HepG2 (cell line): Measurements from ENCODE around the gene ST6GALNAC4. TPM values are rescaled to one million over a fixed set of nuclear protein-coding genes. Genes with fewer than 3 reads are reported as not detected.

Experiments used
- ATAC-seq: fragments of 200-7000 bp; cut with Tn5 transposase; 3 replicates; pipeline ENCODE4 v1.9.1; 2020; ENCODE audit warnings: mild to moderate bottlenecking, moderate library complexity
- BruUV-seq: library from RNA; stranded (reverse); fragments of 400-500 nt; replicated peaks from 2 replicates; lab custom pipeline; 2021; lab: Mats Ljungman, UMichigan
- CTCF ChIA-PET: fragments of 300-600 bp; formaldehyde crosslinking; extraction: SDS; loops from one replicate; lab custom pipeline; 2021; ENCODE audit warnings: low total read pairs, inconsistent platforms, low intra/inter-chr PET ratio; lab: Yijun Ruan, JAX
- POLR2A ChIA-PET: fragments of 350-600 bp; sonication (Branson Sonifier 250); formaldehyde crosslinking; loops from one replicate; lab custom pipeline; 2020; ENCODE audit warnings: antibody characterized with exemption, inconsistent platforms; lab: Yijun Ruan, JAX
- DNase-seq: peaks from one replicate; pipeline ENCODE4 v3.0.0-alpha.2; 2015; ENCODE audit warnings: low spot score
- FAIRE-seq: peaks from 3 replicates; lab custom pipeline; 2011; peaks lifted over from hg19 to GRCh38; lab: Jason Lieb, UNC
- H2AFZ ChIP-seq: one replicate; pipeline ENCODE4 v1.6.1; 2011; ENCODE audit warnings: low read length, inconsistent platforms
- H3K27ac ChIP-seq: fragments of 300-600 bp; 3 replicates; pipeline ENCODE4 v1.8.0; 2011; ENCODE audit warnings: mixed run types, mild to moderate bottlenecking, mixed read lengths, low read length, inconsistent platforms; ENCODE audit not compliant: insufficient read depth; ENCODE audit errors: extremely low read length
- H3K27me3 ChIP-seq, 2 experiments: fragments of 200-600 bp in 1 of 2; 2 replicates in 1 of 2; 3 replicates in 1 of 2; pipeline versions ENCODE4 v1.6.0 to v1.8.0; 2011; ENCODE audit warnings: low read length in 2 of 2, mild to moderate bottlenecking in 2 of 2, moderate library complexity in 2 of 2, inconsistent platforms in 1 of 2; ENCODE audit not compliant: insufficient read depth in 2 of 2, control insufficient read depth in 1 of 2
- H3K36me3 ChIP-seq, 2 experiments: fragments of 200-600 bp in 1 of 2; replicated peaks in 1 of 2; 2 replicates in 1 of 2; 3 replicates in 1 of 2; pipeline versions ENCODE4 v1.5.1 to v1.8.0; 2011; ENCODE audit warnings: low read length in 2 of 2, inconsistent platforms in 1 of 2; ENCODE audit not compliant: insufficient read depth in 2 of 2, control insufficient read depth in 1 of 2
- H3K4me1 ChIP-seq: 2 replicates; pipeline ENCODE4 v1.5.1; 2012; ENCODE audit warnings: low read length, inconsistent platforms; ENCODE audit not compliant: insufficient read depth
- H3K4me2 ChIP-seq: 2 replicates; pipeline ENCODE4 v1.6.0; 2011; ENCODE audit warnings: low read depth, low read length, inconsistent platforms
- H3K4me3 ChIP-seq, 3 experiments: fragments of 200-600 bp in 1 of 3; sonication (generic), shearing (Covaris generic) in 1 of 3; replicated peaks in 1 of 3; 2 replicates each; pipeline ENCODE4 v1.5.1; 2011 to 2016; ENCODE audit warnings: low read length in 3 of 3, inconsistent platforms in 2 of 3, low read depth in 2 of 3, mild to moderate bottlenecking in 2 of 3, control low read depth in 1 of 3, mixed read lengths in 1 of 3; ENCODE audit not compliant: insufficient read depth in 1 of 3
- H3K79me2 ChIP-seq: one replicate; pipeline ENCODE4 v1.6.1; 2011; ENCODE audit warnings: low read length, inconsistent platforms; ENCODE audit not compliant: insufficient read depth
- H3K9ac ChIP-seq: 2 replicates; pipeline ENCODE4 v1.6.0; 2011; ENCODE audit warnings: mild to moderate bottlenecking, low read depth, low read length, inconsistent platforms; ENCODE audit not compliant: insufficient read depth
- H3K9me3 ChIP-seq: 2 replicates; pipeline ENCODE4 v1.5.1; 2012; ENCODE audit warnings: mild to moderate bottlenecking, low read length
- H4K20me1 ChIP-seq: 2 replicates; pipeline ENCODE4 v1.6.0; 2011; ENCODE audit warnings: inconsistent platforms, mild to moderate bottlenecking, low read length, moderate library complexity; ENCODE audit not compliant: insufficient read depth
- KDM1A ChIP-seq: IDR thresholded peaks from 2 replicates; pipeline ENCODE4 v1.6.1; 2016; ENCODE audit warnings: missing compliant biosample characterization
- NAIF1 ChIP-seq: sonication (generic); formaldehyde crosslinking; IDR thresholded peaks from 2 replicates; pipeline ENCODE4 v1.5.0; 2020; ENCODE audit warnings: mild to moderate bottlenecking, missing genetic modification reagents, borderline replicate concordance
- TGIF2 ChIP-seq: IDR thresholded peaks from 2 replicates; pipeline ENCODE4 v1.6.1; 2016; ENCODE audit warnings: control low read depth, missing compliant biosample characterization
- ZNF761 ChIP-seq: sonication (generic); formaldehyde crosslinking; conservative IDR thresholded peaks from 2 replicates; pipeline ENCODE4 v1.4.0; 2020; ENCODE audit warnings: mild to moderate bottlenecking, missing genetic modification reagents
- WGBS: methylation state at CpG from one replicate; pipeline ENCODE4 v1.1.6; 2017; ENCODE audit warnings: low lambda C conversion rate; 5-methylcytosine and 5-hydroxymethylcytosine counted together
- in situ Hi-C: cut with HindIII; loops from 2 replicates; pipeline ENCODE4 v1.10.0; 2017; ENCODE audit warnings: low pct_unique_long_range_greater_than_20kb; ENCODE audit not compliant: extremely low pct_ligation_motif_present
- intact Hi-C: fragments of 100-400 bp; cut with micrococcal nuclease; formaldehyde crosslinking; loops from one replicate; pipeline ENCODE4 v1.10.0; 2022; ENCODE audit not compliant: unreplicated experiment
- polyA plus RNA-seq, 8 experiments: library from polyadenylated mRNA; depleted of rRNA in 3 of 8; stranded (reverse) in 7 of 8; unstranded in 1 of 8; fragments of >200 nt; fragmentation: Illumina TruSeq in 4 of 8; extraction: Trizol in 4 of 8; gene quantifications; 2 replicates each; pipeline versions ENCODE4 v1.2.1 to v1.2.3, GENCODE V29; 2011 to 2016; ENCODE audit warnings: low read depth in 4 of 8, missing spikeins in 1 of 8, mixed read lengths in 1 of 8; ENCODE audit not compliant: insufficient read depth in 1 of 8
- total RNA-seq, 5 experiments: library from RNA; depleted of rRNA; stranded (reverse); fragments of >200 nt; fragmentation: Illumina TruSeq; extraction: Trizol; gene quantifications; 2 replicates each; pipeline ENCODE4 v1.2.3, GENCODE V29; 2016; ENCODE audit warnings: low read depth in 1 of 5
- TF ChIP-seq, protein P1 (sequence below): sonication (generic); formaldehyde crosslinking; conservative IDR thresholded peaks from 2 replicates; pipeline ENCODE4 v1.4.0; 2020; ENCODE audit warnings: mild to moderate bottlenecking, missing genetic modification reagents, moderate library complexity
- TF ChIP-seq, protein P2 (sequence below): sonication (generic); formaldehyde crosslinking; IDR thresholded peaks from 2 replicates; pipeline ENCODE4 v1.9.0; 2022; ENCODE audit warnings: low read depth, missing genetic modification reagents

Gene ST6GALNAC4
- total and polyA plus RNA-seq, 2 of the 13 experiments (the other 11 are each of a cell fraction or from before 2014, with no cell fraction given): 18.8 to 27.7 TPM

DNA sequence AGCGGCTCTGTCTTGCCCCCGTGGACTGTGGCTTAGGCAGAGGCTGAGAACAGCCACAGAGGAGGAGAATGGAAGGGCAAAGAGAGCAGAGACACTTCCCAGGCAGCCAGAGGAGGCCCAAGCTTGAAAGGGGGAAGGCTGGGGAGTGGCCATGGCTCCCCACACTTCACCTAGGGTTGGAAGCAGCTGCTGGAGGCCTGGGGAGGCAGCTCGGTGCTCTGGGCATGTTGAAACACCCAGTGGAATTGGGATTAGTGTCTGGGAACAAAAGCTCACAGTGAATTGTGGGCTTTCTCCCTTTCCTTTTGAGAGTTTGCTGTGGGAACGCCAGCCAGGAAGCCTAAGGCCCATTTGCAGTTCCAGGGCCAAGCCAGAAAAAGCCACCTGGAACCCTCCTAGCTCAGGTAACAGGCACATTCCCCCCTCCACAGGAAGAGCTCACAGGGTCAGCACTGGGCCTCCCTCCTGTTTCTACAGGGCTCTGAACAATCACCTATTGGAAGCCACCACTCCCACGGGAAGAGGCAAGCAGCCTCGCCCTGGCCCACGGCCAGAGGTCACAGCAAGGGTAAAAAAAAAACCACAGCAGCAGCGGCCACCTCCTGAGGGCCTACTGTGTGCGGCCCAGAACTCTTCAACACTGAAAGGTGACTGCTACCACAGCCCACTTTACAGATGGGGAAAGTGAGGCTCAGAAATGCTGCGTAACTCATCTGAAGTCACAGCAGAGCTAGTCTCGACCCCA, 43.7 kb upstream of the ST6GALNAC4 start (continued):
- TF ChIP-seq, protein P1, sequence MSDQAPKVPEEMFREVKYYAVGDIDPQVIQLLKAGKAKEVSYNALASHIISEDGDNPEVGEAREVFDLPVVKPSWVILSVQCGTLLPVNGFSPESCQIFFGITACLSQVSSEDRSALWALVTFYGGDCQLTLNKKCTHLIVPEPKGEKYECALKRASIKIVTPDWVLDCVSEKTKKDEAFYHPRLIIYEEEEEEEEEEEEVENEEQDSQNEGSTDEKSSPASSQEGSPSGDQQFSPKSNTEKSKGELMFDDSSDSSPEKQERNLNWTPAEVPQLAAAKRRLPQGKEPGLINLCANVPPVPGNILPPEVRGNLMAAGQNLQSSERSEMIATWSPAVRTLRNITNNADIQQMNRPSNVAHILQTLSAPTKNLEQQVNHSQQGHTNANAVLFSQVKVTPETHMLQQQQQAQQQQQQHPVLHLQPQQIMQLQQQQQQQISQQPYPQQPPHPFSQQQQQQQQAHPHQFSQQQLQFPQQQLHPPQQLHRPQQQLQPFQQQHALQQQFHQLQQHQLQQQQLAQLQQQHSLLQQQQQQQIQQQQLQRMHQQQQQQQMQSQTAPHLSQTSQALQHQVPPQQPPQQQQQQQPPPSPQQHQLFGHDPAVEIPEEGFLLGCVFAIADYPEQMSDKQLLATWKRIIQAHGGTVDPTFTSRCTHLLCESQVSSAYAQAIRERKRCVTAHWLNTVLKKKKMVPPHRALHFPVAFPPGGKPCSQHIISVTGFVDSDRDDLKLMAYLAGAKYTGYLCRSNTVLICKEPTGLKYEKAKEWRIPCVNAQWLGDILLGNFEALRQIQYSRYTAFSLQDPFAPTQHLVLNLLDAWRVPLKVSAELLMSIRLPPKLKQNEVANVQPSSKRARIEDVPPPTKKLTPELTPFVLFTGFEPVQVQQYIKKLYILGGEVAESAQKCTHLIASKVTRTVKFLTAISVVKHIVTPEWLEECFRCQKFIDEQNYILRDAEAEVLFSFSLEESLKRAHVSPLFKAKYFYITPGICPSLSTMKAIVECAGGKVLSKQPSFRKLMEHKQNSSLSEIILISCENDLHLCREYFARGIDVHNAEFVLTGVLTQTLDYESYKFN (CRISPR knock-in tag): no peak
- TF ChIP-seq KDM1A (CRISPR knock-in tag): 0 out of 2 replicates have a peak, but pooled peaks have one; percentile 57
- TF ChIP-seq, protein P2, sequence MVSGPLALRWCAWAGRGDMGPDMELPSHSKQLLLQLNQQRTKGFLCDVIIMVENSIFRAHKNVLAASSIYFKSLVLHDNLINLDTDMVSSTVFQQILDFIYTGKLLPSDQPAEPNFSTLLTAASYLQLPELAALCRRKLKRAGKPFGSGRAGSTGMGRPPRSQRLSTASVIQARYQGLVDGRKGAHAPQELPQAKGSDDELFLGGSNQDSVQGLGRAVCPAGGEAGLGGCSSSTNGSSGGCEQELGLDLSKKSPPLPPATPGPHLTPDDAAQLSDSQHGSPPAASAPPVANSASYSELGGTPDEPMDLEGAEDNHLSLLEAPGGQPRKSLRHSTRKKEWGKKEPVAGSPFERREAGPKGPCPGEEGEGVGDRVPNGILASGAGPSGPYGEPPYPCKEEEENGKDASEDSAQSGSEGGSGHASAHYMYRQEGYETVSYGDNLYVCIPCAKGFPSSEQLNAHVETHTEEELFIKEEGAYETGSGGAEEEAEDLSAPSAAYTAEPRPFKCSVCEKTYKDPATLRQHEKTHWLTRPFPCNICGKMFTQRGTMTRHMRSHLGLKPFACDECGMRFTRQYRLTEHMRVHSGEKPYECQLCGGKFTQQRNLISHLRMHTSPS: no peak
- no peak for TF ChIP-seq ZNF761 (CRISPR knock-in tag)

DNA sequence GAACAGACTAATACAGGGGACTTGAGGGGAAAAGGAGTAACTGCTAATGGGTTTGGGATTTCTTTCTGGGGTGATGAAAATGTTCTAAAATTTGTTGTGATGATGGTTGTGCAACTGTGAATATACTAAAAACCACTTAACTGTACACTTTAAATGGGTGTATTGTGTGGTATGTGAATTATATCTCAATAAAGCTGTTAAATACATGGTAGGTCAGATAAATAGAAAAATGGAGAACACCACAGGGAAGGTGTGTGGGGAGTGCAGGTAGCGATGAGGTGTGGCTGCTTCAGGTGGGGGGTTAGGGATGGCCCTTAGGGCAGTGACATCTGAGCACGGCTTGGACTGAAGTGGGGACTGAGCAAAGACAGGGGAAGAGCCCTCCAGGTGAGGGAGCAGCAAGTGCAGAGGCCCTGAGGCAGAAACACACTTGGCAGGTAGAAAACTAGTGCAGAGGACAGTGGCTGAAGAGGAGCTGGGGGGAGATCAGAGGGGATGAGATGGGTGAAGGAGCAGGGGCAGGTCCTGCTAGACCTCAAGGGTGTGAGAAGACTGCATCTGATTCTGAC, 43.1 kb upstream of the ST6GALNAC4 start:
- H3K9ac ChIP-seq: 0 out of 2 replicates have a peak overlapping the region, but pooled peaks have one; percentile 41
- FAIRE-seq: no peak
- ChIA-PET CTCF (no interaction called here), POLR2A (interaction anchor here (0.9 to 1.4 kb wide), 2 partner anchors 8 to 9 kb away, joined by 3 to 5 read pairs; no protein-coding TSS in a partner anchor)
- H3K27me3 ChIP-seq: no peaks in the 10 kb centered on the region
- no peak overlapping the region for H3K4me2 ChIP-seq
- intact Hi-C loops: no loop called here
- H3K4me3 ChIP-seq: no peak overlapping the region
- in situ Hi-C loops: no loop called here
- peaks cover 50% of the 10 kb centered on the region for H3K4me1 ChIP-seq
- peaks cover 85% of the 10 kb centered on the region for H3K79me2 ChIP-seq
- H3K36me3 ChIP-seq: peaks cover 0 to 9% of the 10 kb centered on the region in 2 experiments; a peak in 3 of 5 replicates
- WGBS: 91% methylated on average over 2 of the region's 2 CpGs
- ATAC-seq: no peak
- no peaks in the 10 kb centered on the region for H3K9me3 ChIP-seq
- TF ChIP-seq NAIF1 (CRISPR knock-in tag): no peak
- no peak for TF ChIP-seq TGIF2 (CRISPR knock-in tag)
- DNase-seq: no peak
- no TSS peak for BruUV-seq
- no peak overlapping the region for H2AFZ ChIP-seq
- H4K20me1 ChIP-seq: 0 out of 2 replicates have a peak, but pooled peaks cover 3% of the 10 kb centered on the region
- peak overlapping the region; percentile 33 for H3K27ac ChIP-seq
